Activated CD8-positive, alpha-beta memory T cell treated with anti-CD3 and anti-CD28 coated beads, Interleukin-2, amount 50 U/mL, for 48 hours (primary cell): ENCODE data around the gene LAIR1.
"Not testable (repeated sequence)": the region's sequence is repeated elsewhere in the genome, so short reads cannot be mapped to it uniquely, and the experiment has no call there.

Experiments used
- DNase-seq: peaks from one replicate; pipeline ENCODE4 v3.0.0-alpha.2; 2020

Gene LAIR1

DNA sequence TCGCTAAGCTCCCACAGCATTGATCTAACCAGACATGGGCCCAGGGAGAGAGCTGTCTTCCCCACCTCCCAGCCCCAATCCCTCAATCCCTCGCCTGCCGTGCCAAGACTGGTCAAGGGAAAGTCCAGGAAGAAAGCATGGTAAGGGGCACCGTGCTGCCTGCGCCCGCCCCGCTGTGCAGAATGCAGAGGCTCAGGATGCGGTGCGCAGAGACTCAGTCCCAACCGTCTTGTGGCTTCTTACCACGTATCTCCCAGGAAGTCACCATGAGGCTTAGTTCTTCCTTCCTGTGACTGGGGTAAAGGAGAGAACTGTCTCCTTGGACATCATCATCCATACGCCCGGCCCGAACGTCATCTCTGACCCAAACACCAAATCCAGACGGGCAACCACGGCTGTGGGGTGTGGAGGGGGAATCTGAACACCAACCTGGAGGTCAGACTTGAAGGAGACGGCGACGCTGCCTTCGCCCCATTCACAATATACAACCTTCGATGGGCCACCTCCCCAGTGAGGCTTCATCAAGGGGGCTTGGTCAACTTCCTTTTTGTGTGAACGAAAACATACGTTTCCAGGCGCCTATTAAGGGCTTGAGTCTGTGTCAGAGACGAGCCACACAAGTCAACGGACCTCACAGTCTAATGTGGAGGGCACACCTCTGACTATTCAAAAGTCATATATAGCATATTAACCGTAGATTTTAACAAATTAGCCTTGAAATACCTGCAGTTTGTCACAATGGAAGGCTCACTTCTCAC is 10.6 kb upstream of the LAIR1 start:
- peak; percentile 57 for DNase-seq

DNA sequence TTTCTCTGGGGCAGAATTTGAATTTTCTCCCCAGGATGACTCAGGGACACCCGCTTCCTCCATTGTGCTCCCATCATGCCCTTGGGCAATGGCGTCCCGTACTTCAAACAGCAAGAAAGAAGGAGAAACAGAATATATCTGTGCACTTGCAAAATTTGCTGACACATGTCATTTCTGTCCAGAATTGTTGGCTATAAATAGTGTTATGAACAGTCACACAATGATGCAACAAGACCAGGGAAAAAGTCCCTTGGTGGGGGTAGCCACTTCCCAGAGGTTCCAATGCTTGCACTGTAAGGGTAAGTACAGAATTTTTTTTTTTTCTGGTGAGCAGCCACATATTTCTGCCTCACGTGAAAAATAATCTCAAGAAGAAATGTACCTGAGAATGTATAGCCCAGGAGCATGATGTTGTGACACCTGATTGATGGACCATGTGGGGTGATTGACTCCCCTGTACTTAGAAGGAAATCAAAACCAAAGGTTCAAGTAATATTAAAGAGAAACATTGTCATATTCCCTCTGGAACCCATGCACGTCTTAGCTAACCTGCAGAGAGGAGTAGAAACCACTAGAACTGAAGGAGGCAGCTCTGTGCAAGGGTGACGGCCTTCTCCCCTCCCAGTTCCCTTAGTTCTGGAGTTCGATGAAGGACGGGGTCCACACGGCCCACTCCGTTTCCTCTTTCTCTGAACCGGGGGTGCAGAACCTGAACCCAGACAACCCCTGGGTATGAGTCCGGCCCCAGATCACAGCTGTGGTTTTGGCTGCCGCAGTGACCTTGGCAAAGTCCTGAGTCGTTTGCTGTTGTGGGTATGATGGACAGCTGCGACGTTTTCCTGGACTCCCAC is 9.3 kb upstream of the LAIR1 start:
- DNase-seq, result peak; percentile 42

DNA sequence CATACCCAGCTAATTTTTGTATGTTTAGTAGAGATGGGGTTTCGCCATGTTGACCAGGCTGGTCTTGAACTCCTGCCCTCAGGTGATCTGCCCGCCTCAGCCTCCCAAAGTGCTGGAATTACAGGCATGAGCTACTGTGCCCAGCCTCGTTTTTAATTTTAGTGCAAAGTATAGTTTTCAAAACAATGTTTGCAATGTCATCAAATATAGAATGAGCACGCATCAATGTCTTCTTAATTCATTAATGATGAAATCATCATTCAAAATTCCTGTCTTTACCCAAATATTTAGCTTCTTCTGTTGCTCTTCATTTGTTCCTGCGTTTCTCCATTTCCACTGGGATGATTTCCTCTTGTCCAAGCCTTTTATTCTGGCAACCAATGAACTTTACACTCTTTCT is 6.7 kb upstream of the LAIR1 start:
- DNase-seq, result not testable (repeated sequence)

DNA sequence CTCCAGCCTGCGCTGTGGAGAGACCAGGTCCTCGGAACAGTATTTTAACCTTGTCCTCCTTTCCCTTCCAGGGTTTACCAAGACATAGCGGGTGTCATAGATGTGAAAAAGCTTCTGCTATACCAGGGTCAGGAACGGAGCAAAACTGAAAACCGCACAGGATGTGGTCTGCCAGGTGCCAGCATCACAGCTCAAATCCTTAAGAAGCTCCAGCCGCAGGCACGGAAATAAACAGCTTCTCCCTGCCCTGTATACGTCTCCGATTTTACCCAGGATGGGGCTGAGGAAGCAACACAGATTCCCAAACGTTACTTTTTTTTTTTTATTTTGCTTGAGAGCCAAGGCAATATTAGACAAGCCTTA is 5.7 kb upstream of the LAIR1 start:
- DNase-seq, result not testable (repeated sequence)

DNA sequence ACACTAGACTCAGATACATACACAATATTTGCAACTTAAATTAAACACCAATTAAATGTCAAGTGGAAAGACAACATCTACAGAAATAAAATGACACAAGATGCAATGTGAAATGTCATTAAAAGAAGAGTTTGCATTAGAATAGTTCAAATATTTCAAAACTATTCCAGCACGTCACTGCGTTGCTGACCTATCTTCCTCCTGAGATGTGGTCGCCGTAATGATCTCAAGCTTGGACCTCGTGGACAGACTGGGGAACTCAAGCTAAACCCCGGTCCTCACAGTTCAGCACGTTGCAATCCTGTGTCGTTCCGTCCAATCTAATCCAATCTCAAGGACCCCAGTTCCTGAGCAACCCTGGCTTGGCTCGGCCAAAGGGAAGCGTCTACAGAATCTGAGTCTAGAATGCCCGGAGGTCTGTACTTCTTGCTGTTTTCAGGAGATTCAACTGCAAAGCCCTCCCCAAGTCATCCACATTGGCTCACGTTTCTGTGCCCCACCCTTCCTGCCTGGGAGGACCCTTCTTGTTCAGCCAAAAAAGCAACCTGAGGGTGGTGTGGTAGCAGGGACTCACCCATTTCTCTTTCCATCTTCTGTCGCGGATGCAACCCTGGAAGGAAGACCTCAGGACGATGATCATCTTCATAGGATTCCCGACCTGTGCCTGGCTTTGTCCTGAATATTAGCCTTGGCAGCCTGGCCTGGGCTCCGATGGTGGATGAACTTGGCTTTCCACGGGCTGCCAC is 5.1 kb upstream of the LAIR1 start:
- not testable (repeated sequence) for DNase-seq

DNA sequence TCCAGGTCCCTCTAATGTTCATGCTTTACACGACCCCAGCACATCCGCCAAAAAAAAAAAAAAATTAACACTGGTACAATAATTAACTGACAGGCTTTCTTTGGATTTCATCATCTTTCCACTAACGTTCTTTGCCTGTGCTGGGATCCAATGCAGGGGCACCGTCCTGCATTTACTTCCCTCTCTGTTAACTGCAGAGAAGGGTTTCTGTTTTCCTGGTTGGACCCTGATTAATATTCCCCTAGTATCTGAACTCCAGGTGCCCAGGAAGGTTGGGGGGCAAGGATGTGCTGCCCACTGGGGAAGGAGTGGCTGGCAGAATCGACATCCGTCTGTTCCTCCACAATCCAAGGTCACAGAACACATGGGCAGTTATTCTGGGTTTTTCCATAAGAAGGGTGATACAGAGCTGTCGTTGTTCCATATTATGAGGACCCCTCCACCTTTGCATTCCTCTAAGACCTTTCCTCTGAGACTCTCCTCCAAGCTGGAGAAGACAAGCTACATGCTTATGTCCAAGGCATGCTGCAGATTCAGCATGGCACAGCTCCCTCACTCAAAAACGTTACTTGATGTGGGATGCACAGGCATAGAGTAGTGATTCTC is 4.5 kb upstream of the LAIR1 start:
- no peak for DNase-seq

DNA sequence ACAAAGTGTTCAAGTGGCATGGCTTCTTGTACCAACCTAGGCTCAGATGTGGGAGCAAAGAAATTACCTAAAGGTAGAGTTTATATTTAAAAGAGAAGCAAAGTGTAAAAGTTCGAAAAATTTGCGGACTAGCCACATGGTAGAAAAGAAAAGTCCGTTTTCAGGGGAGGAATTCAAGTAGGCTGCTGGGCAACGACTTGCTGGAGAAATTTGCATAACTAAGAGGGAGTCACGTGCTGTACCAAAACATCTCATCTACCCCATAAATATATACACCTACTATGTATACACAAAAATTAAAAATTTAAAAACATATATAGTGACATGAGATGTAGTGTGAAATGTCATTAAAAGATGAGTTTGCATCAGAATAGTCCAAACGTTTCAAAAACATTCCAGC is 2.1 kb upstream of the LAIR1 start:
- no peak for DNase-seq

DNA sequence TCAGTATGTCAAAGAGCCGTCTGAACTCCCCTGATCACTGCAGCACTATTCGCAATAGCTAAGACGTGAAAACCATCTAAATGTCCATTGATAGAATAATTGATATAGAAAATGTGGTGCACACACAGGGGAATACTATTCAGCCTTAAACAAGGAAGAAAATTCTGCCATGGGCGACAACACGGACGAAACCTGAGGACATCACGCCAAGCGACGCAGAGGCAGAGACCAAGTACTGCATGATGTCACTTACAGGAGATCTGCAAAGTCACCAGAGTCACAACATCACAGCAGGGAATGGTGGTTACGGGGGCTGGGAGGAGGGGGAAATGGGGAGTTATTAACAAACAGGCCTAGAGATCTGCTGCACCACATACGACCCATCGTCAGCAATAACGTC is 1.1 kb upstream of the LAIR1 start:
- not testable (repeated sequence) for DNase-seq

DNA sequence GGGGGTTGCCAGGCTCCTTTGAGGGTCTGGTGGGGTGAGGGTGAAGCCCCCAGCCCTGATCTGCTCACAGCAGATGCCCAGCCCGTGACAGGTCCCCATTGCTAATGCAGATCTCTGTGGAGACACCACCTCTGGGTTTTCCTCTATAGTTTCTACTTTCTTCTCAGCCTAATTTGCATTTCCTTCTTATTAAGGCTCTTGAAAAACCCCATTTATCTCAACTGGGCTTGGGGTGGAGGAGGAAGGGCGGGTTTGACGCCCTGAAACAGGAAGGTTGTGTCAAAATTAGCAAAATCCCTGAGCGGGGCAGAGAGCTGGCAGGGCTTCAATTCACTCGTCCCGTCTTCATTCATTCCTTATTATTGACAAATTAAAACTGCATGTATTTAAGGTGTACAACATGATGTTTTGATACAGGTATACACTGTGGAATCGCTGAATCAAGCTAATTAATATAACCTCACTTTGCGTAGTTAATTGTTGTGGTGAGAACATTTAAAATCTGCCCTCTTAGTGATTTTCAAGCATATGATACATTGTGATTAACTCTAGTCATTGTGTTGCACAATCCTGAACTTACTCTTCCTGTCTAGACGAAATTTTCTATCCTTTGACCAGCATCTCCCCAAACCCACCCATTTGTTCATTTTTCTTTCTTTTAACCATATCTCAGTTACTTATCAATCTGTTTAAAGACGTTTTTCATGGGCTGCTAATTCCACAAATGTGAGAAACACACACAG is 2.9 kb downstream of the LAIR1 start:
- DNase-seq, result not testable (repeated sequence)

DNA sequence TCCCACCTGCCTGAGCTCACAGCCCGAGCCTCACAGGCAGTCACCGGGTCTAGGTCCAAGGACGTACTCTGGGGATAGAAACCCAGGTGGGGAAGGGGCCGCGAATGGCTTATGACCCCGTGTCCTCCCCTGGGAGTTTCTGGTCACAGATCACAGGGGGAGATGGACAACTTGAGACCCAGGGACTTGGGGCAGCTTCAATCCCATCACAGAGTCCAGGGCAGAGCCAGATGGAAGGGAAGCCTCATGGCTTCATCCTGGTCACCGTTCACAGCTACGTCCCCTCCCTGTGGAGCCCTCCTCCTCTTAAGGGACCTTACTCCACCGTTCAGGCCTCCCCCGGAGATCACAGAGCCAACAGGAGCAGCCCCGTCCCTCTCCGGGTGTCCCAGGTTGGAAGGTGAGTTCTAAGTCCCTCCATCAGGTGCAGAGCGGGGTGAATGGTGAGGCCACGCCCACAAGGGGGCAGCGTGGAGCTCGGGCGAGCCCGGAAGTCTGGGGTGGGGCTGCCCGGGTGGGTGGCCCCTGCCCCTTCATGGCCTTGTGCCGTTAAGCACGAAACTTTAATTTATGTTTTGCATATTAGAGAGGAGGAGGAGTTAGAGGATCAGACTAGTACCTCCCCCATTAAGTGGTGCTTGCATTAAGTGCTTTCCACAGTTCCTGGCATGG is 5.4 kb downstream of the LAIR1 start:
- peak; percentile 87 for DNase-seq

DNA sequence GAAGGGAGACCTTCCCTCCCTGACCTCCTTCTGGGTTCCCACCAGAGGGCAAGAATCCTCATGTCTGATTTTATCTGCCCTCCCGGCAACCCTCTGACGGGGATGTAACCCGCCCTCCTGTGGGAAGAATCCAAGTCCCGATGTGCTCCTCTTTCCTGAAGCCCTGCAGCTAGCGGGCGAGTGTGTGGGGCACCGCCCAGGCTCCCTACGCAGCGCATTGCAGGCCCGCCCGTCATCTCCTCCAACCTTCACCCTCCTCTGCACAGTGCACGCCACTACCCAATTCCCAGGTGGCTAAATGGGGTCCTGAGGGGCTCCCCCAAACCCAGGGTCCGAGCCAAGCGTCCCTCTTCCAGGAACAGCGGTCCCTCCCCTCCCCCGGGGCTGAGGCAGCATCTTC is 7.3 kb downstream of the LAIR1 start:
- DNase-seq, result no peak

DNA sequence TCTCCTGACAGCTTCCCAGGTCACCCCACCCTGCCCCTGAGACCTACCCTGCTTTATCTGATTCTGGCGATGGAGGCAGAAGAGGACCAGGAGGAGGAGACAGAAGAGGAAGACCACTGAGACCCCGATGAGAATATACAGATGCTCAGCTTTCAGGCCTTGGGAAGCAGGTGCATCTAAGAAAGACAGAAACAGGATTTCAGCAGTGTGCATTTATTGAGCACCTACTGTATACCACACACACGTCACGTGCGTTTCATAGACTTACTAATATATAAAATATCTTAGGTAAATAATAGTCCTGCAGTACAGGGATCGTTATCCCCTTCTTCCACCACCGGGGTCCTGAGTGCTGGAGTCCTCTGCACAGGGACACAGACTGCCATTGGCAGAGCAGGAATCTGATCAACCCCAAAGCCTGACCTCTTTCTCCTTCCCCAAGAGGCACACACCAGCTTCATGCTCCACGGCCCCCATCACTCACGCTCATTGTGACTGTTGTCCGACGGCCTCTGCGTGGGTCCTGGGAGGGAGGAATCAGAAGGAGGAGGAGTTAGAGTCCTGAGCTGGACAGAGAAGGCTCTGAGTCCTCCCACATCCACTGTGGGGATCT is 8.2 kb downstream of the LAIR1 start:
- DNase-seq, result no peak

DNA sequence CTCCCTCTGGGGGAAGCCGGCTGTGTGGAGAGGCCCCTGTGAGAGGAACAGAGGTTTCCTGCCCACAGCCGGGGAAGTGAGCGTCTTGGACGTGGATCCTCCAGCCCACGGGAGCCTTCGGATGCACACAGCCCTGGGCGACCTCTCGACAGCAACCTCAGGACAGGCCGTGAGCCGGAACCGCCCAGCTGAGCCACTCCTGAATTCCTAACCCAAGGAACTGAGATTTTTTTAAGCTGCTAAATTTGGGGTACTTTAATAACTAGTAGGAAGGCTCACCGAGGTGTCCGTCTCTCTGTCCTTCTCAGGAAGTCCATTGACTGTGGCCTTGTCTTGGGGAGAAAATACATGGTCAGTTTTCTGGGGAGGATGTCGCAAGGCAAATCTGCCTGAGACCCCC is 9.1 kb downstream of the LAIR1 start:
- DNase-seq, result no peak

DNA sequence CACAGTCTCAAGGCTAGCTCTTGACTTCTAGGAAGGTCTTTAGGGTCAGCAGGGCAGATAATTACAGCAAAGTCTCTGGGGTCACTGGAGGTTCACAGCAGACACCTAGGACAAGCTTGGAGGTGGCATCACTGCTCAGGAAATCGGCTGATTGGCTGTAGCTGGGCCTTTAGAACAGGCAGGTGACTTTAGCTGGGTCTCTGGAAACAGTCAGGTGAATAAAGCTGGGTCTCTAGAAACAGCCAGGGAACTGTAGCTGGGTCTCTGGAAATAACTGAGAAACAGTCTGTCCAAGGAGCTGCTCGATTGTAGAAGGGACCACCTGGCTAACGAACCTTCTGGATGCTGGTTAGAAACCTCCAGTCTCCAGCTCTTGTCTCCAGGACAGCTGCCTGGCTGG is 10.0 kb downstream of the LAIR1 start:
- no peak for DNase-seq

DNA sequence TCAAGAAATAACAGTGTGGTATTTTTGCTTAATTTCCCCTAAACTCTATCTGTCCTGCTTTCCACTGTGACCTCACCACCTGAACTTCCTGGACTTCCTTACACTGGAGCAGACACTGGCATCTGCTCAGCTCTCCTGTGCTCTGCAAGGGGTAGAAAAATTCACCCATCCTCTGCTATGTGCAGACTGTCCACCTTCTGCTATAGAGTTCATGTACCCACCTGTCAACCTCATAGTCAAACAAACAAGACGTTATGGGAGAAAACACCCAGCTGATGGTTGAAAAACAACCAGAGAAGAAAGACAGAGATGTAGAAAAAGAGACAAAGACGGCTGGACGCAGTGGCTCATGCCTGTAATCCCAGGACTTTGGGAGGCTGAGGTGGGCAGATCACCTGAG is 12.2 kb downstream of the LAIR1 start:
- no peak for DNase-seq

DNA sequence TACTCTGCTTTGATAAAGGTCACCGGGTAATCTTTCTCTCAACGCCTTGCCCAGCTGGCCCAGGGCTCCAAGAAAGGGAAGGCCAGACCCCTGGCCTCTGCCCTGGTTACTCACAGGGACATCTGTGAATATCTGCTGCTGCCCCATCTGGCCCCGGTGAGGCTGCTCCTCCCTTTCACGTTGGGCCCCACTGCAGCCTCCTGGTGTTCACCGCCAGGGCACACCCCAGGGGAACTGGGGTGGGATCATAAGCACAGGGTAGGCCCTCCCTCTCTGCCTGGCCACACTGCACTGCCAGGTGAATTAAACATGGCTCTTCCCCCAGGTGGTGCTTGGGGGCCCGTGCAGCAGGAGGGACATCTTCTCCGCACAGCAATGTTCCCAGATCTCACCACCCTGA is 12.7 kb downstream of the LAIR1 start:
- no peak for DNase-seq

DNA sequence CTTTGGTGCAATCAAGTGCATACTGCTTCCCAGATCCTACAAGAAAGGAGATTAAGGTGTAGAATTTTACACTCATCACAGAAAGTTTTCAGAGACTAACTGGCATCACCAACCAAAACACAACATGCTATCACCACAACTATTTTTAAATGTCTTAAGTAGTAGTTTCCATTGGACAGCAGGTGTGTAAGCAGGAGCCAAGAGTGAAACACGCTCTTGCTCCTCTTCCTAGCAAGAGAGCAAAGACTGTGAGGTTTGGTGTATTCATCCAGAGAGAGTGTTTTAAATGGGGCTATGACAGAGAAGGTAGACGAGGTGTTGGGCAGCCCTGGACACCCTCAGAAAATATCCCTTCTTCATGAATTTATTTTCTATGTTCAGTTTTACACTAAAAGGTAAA is 13.3 kb downstream of the LAIR1 start:
- no peak for DNase-seq

DNA sequence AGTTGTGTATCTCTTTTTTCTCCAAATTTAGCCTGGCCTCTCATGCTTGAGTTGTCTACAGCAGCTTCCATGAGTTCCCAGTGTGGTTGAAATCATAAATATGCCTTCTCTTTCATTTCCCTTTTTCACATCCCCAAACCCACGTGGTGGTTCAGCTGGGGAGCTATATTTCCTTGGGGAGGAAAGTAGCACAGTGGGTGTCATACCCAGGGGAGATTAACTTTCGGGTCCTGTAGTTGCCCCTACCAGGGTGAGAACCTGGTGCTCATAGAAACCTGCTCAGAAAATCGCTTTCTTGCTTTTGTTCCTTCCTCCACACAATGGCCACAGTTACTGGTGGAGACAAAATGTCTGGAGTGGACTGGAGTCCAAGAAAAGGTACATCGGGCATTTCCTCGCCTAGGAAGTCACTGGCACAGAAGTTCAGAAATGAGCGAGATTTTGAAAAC is 18.8 kb downstream of the LAIR1 start:
- no peak for DNase-seq

DNA sequence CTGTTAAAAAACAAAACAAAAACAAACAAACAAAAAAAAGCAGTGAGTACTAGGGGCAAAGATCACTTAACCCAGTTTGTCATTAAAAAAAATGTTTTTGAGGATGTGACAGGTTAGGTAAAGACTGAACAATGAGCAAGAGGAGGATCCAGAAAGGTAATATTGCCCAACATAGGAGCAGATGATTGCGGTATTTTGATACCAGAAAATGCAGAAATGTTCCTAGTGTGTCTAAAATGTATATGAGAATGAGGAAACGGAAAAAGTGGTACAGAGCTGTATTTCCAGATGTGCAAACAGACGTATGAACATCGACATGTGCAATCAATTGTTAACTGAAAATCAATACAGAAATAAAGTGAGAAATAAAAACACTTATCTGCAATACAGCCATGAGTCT is 20.9 kb downstream of the LAIR1 start:
- DNase-seq, result no peak

DNA sequence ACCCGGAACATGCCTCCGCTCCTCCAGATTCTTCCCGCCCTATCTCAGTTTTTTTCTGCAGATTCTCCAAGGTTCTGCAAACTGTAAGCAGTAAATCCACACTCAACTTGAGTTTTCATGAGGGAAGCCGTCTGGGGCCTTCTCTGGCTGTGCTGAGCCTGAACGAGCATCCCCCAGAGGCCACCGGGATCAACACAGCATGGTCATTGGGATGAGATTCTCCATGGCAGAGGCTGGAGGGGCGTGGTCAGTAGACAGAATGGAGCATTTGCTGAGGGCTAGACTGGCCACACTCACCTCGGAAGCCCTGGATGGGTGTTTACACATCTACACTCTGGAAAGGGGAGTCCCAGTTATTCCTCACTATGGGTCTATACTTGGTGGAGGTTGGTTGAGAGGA is 23.4 kb downstream of the LAIR1 start:
- no peak for DNase-seq

DNA sequence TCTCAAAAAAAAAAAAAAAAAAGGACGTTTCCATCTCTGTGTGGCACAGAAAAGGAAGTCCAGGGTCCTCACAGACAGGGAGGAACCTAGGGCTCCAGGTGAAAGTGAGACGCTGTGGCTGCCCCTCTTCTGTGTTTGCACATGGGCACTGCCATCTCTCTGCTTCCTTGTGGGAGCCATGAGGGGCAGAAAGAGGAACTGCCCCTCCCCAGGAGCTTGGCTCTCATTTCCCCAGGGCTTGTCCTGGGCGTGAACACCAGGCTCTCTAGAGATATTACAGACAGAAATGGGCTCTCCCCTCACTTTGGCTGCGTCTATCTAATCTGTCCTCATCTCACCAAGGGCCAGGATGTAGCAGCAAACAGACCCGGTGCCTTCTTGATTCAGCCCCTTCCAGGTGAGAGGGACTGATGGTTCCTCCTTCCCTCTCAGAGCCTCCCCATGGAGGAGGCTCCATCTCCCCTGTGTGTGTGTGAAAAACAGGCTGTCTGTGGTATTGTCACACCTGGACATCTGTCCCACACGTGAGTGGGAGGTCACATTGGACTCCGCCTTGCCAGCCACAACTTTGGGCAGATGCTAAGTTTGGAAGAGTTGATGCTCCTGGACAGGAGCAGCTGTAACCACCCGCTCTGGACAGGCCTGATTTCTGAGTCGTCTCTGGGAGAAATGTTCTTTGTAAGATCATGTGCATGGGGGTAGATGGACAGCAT is 24.9 kb downstream of the LAIR1 start:
- DNase-seq, result no peak
